ENCODE measurements around the gene TFPT. TPM values are rescaled to one million over a fixed set of nuclear protein-coding genes. Genes with fewer than 3 reads are reported as not detected.

TFPT gene
- total and polyA plus RNA-seq, 10 of the 15 experiments (the other 5 are each of a cell fraction or from before 2014, with no cell fraction given), result 1.7 to 40.2 (median 25.6) TPM

DNA sequence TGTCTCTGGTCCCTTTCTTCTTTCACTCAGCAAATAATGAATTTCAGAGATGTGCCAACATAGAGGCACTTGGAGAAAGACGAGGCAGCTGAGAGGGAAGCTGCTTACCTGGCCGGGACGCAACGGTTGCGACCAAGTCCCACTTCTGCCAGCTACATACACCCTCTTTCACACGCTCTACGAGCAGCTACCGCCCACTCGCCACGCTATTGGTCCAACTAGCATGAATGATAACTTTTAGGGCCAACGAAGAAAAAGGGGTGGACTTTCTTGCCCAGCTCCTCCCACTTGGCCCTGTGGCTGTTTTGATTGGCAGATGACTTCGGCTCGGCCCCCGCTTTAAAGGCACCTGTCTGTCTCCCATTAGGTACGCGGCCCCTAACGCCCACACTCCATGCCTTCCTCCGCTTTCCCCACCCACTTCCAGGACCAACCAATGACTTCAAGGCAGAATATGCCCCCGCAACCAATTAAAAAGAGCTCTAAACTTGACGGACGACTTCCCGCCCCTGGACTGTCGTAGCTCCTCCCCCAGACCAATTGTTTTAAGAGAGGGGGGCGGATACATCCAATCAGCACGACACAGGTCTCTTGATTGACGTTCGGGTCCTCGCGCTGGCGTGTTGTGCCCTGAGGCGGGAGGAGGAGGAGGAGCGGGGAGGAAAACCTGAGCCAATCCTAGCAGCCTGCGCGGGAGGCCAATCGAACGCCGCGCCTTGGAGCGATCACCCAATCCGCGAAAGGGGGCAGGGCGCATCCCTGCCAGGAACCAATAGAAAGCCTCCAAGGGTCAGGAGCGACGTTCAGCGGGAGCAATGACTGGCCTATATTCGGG, 21.6 kb upstream of the TFPT start (continued):
- TF ChIP-seq, protein P1, sequence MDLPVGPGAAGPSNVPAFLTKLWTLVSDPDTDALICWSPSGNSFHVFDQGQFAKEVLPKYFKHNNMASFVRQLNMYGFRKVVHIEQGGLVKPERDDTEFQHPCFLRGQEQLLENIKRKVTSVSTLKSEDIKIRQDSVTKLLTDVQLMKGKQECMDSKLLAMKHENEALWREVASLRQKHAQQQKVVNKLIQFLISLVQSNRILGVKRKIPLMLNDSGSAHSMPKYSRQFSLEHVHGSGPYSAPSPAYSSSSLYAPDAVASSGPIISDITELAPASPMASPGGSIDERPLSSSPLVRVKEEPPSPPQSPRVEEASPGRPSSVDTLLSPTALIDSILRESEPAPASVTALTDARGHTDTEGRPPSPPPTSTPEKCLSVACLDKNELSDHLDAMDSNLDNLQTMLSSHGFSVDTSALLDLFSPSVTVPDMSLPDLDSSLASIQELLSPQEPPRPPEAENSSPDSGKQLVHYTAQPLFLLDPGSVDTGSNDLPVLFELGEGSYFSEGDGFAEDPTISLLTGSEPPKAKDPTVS (IDR thresholded peaks at IDR 0.05; ENCODE audit: low read depth, low read length), result no peak
- TF ChIP-seq CHD2 (IDR thresholded peaks at IDR 0.05; ENCODE audit: borderline replicate concordance, low read depth, low read length), result peak; percentile 98
- no peak for TF ChIP-seq ELK1 (IDR thresholded peaks at IDR 0.05; ENCODE audit: low read depth, low read length)
- peak; percentile 80 for TF ChIP-seq POLR2AphosphoS5 (IDR thresholded peaks at IDR 0.05; ENCODE audit: low read length)
- TF ChIP-seq ZNF384 (IDR thresholded peaks at IDR 0.05; ENCODE audit: borderline replicate concordance, low read depth, low read length), result no peak
- TF ChIP-seq CEBPZ (IDR thresholded peaks at IDR 0.05; ENCODE audit: low read depth, low read length), result peak; percentile 94
- no peak for TF ChIP-seq MYB (IDR thresholded peaks at IDR 0.05; ENCODE audit: borderline replicate concordance, low read depth, low read length)
- no peak for TF ChIP-seq TCF3 (IDR thresholded peaks at IDR 0.05; ENCODE audit: borderline replicate concordance, insufficient read depth, low read depth, low read length)
- TF ChIP-seq, protein P2, sequence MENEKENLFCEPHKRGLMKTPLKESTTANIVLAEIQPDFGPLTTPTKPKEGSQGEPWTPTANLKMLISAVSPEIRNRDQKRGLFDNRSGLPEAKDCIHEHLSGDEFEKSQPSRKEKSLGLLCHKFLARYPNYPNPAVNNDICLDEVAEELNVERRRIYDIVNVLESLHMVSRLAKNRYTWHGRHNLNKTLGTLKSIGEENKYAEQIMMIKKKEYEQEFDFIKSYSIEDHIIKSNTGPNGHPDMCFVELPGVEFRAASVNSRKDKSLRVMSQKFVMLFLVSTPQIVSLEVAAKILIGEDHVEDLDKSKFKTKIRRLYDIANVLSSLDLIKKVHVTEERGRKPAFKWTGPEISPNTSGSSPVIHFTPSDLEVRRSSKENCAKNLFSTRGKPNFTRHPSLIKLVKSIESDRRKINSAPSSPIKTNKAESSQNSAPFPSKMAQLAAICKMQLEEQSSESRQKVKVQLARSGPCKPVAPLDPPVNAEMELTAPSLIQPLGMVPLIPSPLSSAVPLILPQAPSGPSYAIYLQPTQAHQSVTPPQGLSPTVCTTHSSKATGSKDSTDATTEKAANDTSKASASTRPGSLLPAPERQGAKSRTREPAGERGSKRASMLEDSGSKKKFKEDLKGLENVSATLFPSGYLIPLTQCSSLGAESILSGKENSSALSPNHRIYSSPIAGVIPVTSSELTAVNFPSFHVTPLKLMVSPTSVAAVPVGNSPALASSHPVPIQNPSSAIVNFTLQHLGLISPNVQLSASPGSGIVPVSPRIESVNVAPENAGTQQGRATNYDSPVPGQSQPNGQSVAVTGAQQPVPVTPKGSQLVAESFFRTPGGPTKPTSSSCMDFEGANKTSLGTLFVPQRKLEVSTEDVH (IDR thresholded peaks at IDR 0.05; ENCODE audit: low read depth, partially characterized antibody), result no peak
- no peak for TF ChIP-seq LARP7 (IDR thresholded peaks at IDR 0.05)
- no peak for TF ChIP-seq SMAD1 (IDR thresholded peaks at IDR 0.05; ENCODE audit: low read depth, partially characterized antibody)
- peak; percentile 26; the same call in 1 of the 2 replicates for TF ChIP-seq MXI1 (IDR thresholded peaks at IDR 0.05; ENCODE audit: low read depth, low read length)
- peak; percentile 97 for TF ChIP-seq HDGF (IDR thresholded peaks at IDR 0.05)
- TF ChIP-seq, protein P3, sequence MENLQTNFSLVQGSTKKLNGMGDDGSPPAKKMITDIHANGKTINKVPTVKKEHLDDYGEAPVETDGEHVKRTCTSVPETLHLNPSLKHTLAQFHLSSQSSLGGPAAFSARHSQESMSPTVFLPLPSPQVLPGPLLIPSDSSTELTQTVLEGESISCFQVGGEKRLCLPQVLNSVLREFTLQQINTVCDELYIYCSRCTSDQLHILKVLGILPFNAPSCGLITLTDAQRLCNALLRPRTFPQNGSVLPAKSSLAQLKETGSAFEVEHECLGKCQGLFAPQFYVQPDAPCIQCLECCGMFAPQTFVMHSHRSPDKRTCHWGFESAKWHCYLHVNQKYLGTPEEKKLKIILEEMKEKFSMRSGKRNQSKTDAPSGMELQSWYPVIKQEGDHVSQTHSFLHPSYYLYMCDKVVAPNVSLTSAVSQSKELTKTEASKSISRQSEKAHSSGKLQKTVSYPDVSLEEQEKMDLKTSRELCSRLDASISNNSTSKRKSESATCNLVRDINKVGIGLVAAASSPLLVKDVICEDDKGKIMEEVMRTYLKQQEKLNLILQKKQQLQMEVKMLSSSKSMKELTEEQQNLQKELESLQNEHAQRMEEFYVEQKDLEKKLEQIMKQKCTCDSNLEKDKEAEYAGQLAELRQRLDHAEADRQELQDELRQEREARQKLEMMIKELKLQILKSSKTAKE (IDR thresholded peaks at IDR 0.05; ENCODE audit: low read depth, poor library complexity, severe bottlenecking), result peak; percentile 85
- no peak for TF ChIP-seq NFXL1 (IDR thresholded peaks at IDR 0.05; ENCODE audit: borderline replicate concordance)

All from GM12878 (cell line).